ENCODE results near the gene AGAP5. TPM values are rescaled to one million over a fixed set of nuclear protein-coding genes. Genes with fewer than 3 reads are reported as not detected.

Gene AGAP5
- total RNA-seq, 1 donor from 2014 or later = 9.8 TPM

DNA sequence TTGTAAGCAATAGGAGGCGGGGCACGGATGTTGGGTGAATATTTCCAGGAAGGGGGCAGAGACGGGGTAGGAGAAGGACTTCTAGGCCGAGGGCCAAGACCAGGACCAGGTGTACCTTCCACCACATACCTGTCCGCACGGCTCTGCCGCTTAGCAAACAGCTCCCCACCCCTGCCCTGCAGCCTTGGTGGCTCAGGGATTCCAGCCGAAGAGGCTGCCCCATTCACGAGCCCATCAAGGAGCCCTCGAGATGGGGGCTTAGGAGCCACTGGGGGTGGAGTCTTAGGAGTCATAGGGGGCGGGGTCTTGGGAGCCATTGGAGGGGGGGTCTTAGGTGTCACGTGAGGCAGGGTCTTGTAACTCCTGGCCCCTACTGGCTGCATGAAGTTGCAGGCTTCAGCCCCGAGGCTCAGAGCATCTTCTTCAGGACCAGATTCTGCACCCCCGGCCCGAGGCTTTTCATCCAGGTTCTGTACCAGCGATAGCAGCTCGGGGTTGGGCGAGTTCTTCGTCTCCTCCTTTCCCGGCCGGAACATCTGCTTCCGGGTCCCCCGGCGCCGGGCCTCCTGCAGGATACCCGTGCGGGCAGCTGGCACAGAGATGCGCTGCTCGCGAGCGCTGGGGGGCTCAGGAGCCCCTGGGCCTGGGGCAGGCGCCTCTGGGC is 50.6 kb downstream of the AGAP5 start:
- H3K27ac ChIP-seq = peak overlapping the region; percentile 51

DNA sequence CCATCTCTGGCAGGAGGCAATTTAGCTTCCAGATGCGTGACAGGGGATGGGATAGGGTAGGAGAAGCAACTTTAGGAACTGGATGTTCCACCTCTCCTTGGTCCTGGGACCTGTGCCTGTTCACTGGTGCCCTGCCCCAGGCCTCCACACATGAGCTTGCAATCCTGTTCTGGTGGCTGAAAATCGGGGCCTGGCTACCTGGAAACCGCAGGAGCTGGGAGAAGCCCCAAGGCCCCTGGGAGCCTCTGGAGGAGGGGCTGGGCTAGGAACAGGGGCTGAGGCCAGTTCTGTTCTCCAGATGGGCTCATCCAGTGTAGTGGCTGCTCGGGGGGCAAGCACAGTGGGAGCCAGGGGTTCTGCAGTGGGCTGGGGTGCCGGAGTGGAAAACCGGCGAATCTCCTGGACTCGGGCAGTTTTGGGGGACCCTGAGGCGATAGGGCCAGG is 51.3 kb downstream of the AGAP5 start:
- TF ChIP-seq, protein P1, sequence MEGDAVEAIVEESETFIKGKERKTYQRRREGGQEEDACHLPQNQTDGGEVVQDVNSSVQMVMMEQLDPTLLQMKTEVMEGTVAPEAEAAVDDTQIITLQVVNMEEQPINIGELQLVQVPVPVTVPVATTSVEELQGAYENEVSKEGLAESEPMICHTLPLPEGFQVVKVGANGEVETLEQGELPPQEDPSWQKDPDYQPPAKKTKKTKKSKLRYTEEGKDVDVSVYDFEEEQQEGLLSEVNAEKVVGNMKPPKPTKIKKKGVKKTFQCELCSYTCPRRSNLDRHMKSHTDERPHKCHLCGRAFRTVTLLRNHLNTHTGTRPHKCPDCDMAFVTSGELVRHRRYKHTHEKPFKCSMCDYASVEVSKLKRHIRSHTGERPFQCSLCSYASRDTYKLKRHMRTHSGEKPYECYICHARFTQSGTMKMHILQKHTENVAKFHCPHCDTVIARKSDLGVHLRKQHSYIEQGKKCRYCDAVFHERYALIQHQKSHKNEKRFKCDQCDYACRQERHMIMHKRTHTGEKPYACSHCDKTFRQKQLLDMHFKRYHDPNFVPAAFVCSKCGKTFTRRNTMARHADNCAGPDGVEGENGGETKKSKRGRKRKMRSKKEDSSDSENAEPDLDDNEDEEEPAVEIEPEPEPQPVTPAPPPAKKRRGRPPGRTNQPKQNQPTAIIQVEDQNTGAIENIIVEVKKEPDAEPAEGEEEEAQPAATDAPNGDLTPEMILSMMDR (IDR thresholded peaks at IDR 0.05) = no peak
- no peak overlapping the region for H3K27ac ChIP-seq
- no peaks in the 10 kb centered on the region for H3K36me3 ChIP-seq
- H3K4me3 ChIP-seq = no peak overlapping the region
- ATAC-seq = no peak
- no peaks in the 10 kb centered on the region for H3K9me3 ChIP-seq
- peaks cover 29% of the 10 kb centered on the region for H3K4me1 ChIP-seq
- no peak for DNase-seq
- intact Hi-C loops (cut with DNase I) = loop anchor here (5.0 kb wide), 1 partner anchor 119 kb away; no protein-coding TSS in a partner anchor
- no peaks in the 10 kb centered on the region for H3K27me3 ChIP-seq

More for the DNA sequence above, 50.6 kb downstream of the AGAP5 start:
- no peaks in the 10 kb centered on the region for H3K36me3 ChIP-seq
- peaks cover 25% of the 10 kb centered on the region for H3K4me1 ChIP-seq
- H3K27me3 ChIP-seq = no peaks in the 10 kb centered on the region
- intact Hi-C loops (cut with DNase I) = loop anchor here (5.0 kb wide), 1 partner anchor 120 kb away; no protein-coding TSS in a partner anchor
- ATAC-seq (peak; percentile 70), DNase-seq (peak; percentile 79)
- TF ChIP-seq, protein P1 (IDR thresholded peaks at IDR 0.05) = no peak
- H3K4me3 ChIP-seq = peak overlapping the region; percentile 70
- H3K9me3 ChIP-seq = no peaks in the 10 kb centered on the region

DNA sequence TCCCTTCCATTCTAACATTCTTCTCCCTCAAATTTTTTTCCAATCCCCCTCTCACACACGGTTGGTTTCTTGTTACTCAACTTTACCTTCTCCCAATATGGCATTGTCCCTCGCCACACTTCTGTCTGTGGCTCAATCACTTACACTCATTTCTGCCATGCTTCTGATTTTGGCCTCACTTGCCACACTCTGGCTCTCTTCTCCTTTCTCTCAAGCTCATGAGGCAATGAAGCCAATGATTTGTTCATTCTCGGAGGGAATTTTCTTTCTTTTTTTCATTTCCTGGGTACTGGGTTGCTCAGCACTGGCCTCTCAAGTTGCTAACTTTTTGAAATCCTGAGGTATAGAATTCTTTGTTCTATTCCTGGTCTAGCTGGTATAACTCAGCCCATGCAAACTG is 52.7 kb downstream of the AGAP5 start:
- DNase-seq (no peak), ATAC-seq (no peak)
- intact Hi-C loops (cut with DNase I) = loop anchor here (5.0 kb wide), 1 partner anchor 118 kb away; no protein-coding TSS in a partner anchor
- TF ChIP-seq, protein P1 (IDR thresholded peaks at IDR 0.05) = no peak
- no peaks in the 10 kb centered on the region for H3K27me3 ChIP-seq
- H3K36me3 ChIP-seq = no peaks in the 10 kb centered on the region
- no peak overlapping the region for H3K27ac ChIP-seq
- peaks cover 31% of the 10 kb centered on the region for H3K4me1 ChIP-seq
- H3K4me3 ChIP-seq = no peak overlapping the region
- no peaks in the 10 kb centered on the region for H3K9me3 ChIP-seq

DNA sequence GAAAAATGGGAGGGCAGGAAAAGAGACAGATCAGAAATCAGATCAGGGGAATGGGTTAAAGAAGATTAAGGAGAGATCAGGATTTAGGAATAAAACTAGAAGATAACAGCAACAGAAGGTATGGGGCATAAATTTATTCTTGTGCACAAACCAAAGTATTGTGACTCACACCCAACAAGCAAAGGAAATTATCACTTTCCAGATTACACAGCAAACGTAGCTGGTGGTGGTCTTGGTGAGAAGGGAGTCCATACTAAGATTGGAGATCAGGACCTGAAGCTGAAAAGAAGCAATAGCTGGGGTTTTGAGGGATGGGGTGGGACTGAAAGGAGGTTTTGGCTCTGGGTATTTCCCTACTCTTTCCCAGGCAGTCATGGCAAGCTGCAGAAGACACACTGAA is 53.1 kb downstream of the AGAP5 start:
- Histone ChIP-seq H3K9me3 (no peaks in the 10 kb centered on the region), H3K27ac (no peak overlapping the region), H3K27me3 (no peaks in the 10 kb centered on the region), H3K4me1 (peaks cover 31% of the 10 kb centered on the region), H3K4me3 (no peak overlapping the region), H3K36me3 (no peaks in the 10 kb centered on the region)
- intact Hi-C loops (cut with DNase I) = loop anchor here (5.0 kb wide), 1 partner anchor 117 kb away; no protein-coding TSS in a partner anchor
- DNase-seq (no peak), ATAC-seq (no peak)
- TF ChIP-seq, protein P1 (IDR thresholded peaks at IDR 0.05) = no peak

DNA sequence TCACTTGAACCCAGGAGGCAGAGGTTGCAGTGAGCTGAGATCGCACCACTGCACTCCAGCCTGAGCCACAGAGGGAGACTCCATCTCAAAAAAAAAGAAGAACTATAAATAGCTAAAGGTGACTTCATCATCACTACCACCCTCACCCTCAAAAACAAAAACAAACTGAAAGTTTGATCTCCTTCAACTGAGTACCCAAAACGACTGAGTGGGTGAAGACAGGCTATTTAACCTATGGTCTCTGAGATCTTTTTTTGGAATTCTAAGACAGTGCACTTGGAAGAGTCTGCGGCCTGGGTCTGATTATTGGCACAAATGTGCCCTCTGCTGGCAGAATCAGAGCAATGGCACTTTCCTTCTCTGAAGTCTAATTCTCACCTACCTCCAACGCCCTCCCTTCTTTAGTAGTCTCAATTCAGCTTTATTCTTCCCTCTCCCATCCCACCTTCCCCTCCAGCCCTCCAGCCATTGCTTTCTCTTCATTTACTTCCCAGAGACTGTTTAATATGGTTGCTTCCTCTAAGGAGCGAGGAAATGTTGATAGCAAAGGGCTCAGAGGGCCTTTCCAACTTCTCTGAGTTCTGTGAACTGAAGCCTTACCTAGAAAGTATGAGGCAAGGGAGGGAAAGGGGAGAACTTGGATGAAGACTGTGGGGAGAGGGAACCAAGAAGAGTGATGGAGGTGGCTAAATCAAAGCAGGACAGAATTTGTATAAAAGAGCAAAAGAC is 53.7 kb downstream of the AGAP5 start:
- intact Hi-C loops (cut with DNase I) = no loop called here
- Histone ChIP-seq H3K27ac (no peak overlapping the region), H3K36me3 (no peaks in the 10 kb centered on the region), H3K4me1 (peaks cover 30% of the 10 kb centered on the region), H3K4me3 (no peak overlapping the region), H3K9me3 (no peaks in the 10 kb centered on the region), H3K27me3 (no peaks in the 10 kb centered on the region)
- DNase-seq = no peak
- peak; percentile 77 for ATAC-seq
- TF ChIP-seq, protein P1 (IDR thresholded peaks at IDR 0.05) = peak; percentile 91
